CD4-positive, alpha-beta T cell treated with Interleukin-17A for 1 hour (primary cell): ENCODE results near the gene TMC8.

Source experiments
- DNase-seq: peaks from one replicate; pipeline ENCODE4 v3.0.0-alpha.2; 2020

Gene TMC8

GRCh38 chr17:78124081-78124835, 6.3 kb upstream of the TMC8 start:
- DNase-seq: no peak

- no peak for DNase-seq
These were observed 5.8 kb upstream of the TMC8 start for GRCh38 chr17:78124836-78125137.

- DNase-seq: peak; percentile 39
These were observed 5.2 kb upstream of the TMC8 start for GRCh38 chr17:78125138-78125913.

- no peak for DNase-seq
These were observed 4.3 kb upstream of the TMC8 start for GRCh38 chr17:78125976-78126894.

GRCh38 chr17:78126895-78127238, 3.7 kb upstream of the TMC8 start:
- no peak for DNase-seq

GRCh38 chr17:78127239-78127887, 3.2 kb upstream of the TMC8 start:
- DNase-seq: peak; percentile 81

GRCh38 chr17:78127888-78128550, 2.6 kb upstream of the TMC8 start:
- no peak for DNase-seq

GRCh38 chr17:78128551-78129350, 1.8 kb upstream of the TMC8 start, which contains the start of gene TMC6:
TSS of gene TMC6 (minus strand) at chr17:78128755. CDS start at chr17:78126832, 1,923 bp downstream.
- DNase-seq: peak; percentile 82

GRCh38 chr17:78129351-78130089, 1.1 kb upstream of the TMC8 start:
- DNase-seq: peak; percentile 62

GRCh38 chr17:78130090-78130436, 508 bp upstream of the TMC8 start:
- no peak for DNase-seq

GRCh38 chr17:78131172-78132083, 857 bp downstream of the TMC8 start:
- DNase-seq: no peak

GRCh38 chr17:78132084-78132676, 1.6 kb downstream of the TMC8 start:
- peak; percentile 82 for DNase-seq

- DNase-seq: no peak
These were observed 2.2 kb downstream of the TMC8 start for GRCh38 chr17:78132767-78133178.

- DNase-seq: no peak
These were observed 2.8 kb downstream of the TMC8 start for GRCh38 chr17:78133179-78133951.

GRCh38 chr17:78133971-78134898, 3.7 kb downstream of the TMC8 start:
- DNase-seq: peak; percentile 90

GRCh38 chr17:78134899-78135385, 4.4 kb downstream of the TMC8 start:
- DNase-seq: no peak
